Smooth muscle cell (in vitro differentiated cells): Measurements from ENCODE around the gene MAP7D1. TPM values are rescaled to one million over a fixed set of nuclear protein-coding genes. Genes with fewer than 3 reads are reported as not detected.

Source experiments
- DNase-seq: peaks from one replicate; lab custom pipeline; 2025; ENCODE audit not compliant: unreplicated experiment; lab: John Stamatoyannopoulos, UW
- H2AFZ ChIP-seq: fragments of 200-600 bp; sonication (generic); 2 replicates; pipeline ENCODE4 v1.6.0; 2016; ENCODE audit warnings: antibody characterized with exemption, low read depth, mild to moderate bottlenecking
- H3F3A ChIP-seq: fragments of 200-600 bp; sonication (generic); 2 replicates; pipeline ENCODE4 v1.6.0; 2017; ENCODE audit warnings: antibody characterized with exemption, low read depth
- H3K27ac ChIP-seq: fragments of 200-600 bp; sonication (generic); 2 replicates; pipeline ENCODE4 v1.5.1; 2016; ENCODE audit warnings: low read depth, mild to moderate bottlenecking
- H3K27me3 ChIP-seq: fragments of 200-600 bp; sonication (generic); 2 replicates; pipeline ENCODE4 v1.6.1; 2016; ENCODE audit warnings: low read depth, mild to moderate bottlenecking
- H3K36me3 ChIP-seq: fragments of 200-600 bp; sonication (generic); 2 replicates; pipeline ENCODE4 v1.5.1; 2016; ENCODE audit warnings: low read depth
- H3K4me1 ChIP-seq: fragments of 200-600 bp; sonication (generic); 2 replicates; pipeline ENCODE4 v1.5.1; 2016; ENCODE audit warnings: low read depth
- H3K4me2 ChIP-seq: fragments of 200-600 bp; sonication (generic); 2 replicates; pipeline ENCODE4 v1.6.0; 2016; ENCODE audit warnings: mild to moderate bottlenecking
- H3K4me3 ChIP-seq: fragments of 200-600 bp; sonication (generic); 2 replicates; pipeline ENCODE4 v1.5.1; 2016; ENCODE audit warnings: mild to moderate bottlenecking
- H3K79me2 ChIP-seq: fragments of 200-600 bp; sonication (generic); 2 replicates; pipeline ENCODE4 v1.6.0; 2016; ENCODE audit warnings: low read depth, mild to moderate bottlenecking
- H3K9ac ChIP-seq: fragments of 200-600 bp; sonication (generic); 2 replicates; pipeline ENCODE4 v1.6.0; 2016; ENCODE audit warnings: low read depth
- H3K9me3 ChIP-seq: fragments of 200-600 bp; sonication (generic); replicated peaks from 2 replicates; pipeline ENCODE4 v1.5.1; 2016; ENCODE audit warnings: low read depth
- H4K20me1 ChIP-seq: fragments of 200-600 bp; sonication (generic); 2 replicates; pipeline ENCODE4 v1.6.0; 2016; ENCODE audit warnings: low read depth
- CTCF ChIP-seq: fragments of 200-600 bp; sonication (generic); IDR thresholded peaks from 2 replicates; pipeline ENCODE4 v1.5.1; 2017; ENCODE audit warnings: borderline replicate concordance, mild to moderate bottlenecking, antibody characterized with exemption; ENCODE audit not compliant: insufficient read depth, poor library complexity, severe bottlenecking
- WGBS: methylation state at CpG from one replicate; pipeline ENCODE4 v1.1.7; 2016; ENCODE audit warnings: low lambda C conversion rate; 5-methylcytosine and 5-hydroxymethylcytosine counted together
- polyA plus RNA-seq: library from polyadenylated mRNA; unstranded; fragments of >200 nt; fragmentation: Nextera tagmentation; extraction: Ambion mirVana; gene quantifications from 2 replicates; pipeline ENCODE4 v1.2.1, GENCODE V29; 2016
- total RNA-seq: library from RNA; depleted of rRNA; stranded (reverse); fragments of >200 nt; gene quantifications from 2 replicates; pipeline ENCODE4 v1.2.3, GENCODE V29; 2014

Gene MAP7D1
- total and polyA plus RNA-seq, 2 experiments from 2014 or later: 109 to 169 TPM

- Histone ChIP-seq H3K4me2 (no peak overlapping the region), H3K4me3 (no peak overlapping the region), H3K9me3 (no peaks in the 10 kb centered on the region), H2AFZ (no peak overlapping the region), H3K79me2 (no peaks in the 10 kb centered on the region), H3K9ac (no peak overlapping the region), H3K27me3 (no peaks in the 10 kb centered on the region), H3K36me3 (no peaks in the 10 kb centered on the region), H3K4me1 (peaks cover 8% of the 10 kb centered on the region), H4K20me1 (no peaks in the 10 kb centered on the region), H3K27ac (no peak overlapping the region), H3F3A (no peaks in the 10 kb centered on the region)
- DNase-seq: no peak
- TF ChIP-seq CTCF: no peak
- WGBS: 80% methylated on average over 13 of the region's 13 CpGs
Observed at GRCh38 chr1:36199934-36200741, 44.2 kb downstream of the MAP7D1 start.

GRCh38 chr1:36203027-36203553 is 47.1 kb downstream of the MAP7D1 start:
- no peaks in the 10 kb centered on the region for H4K20me1 ChIP-seq
- TF ChIP-seq CTCF: no peak
- no peak overlapping the region for H3K9ac ChIP-seq
- no peak overlapping the region for H2AFZ ChIP-seq
- H3K4me3 ChIP-seq: no peak overlapping the region
- no peak for DNase-seq
- H3F3A ChIP-seq: no peaks in the 10 kb centered on the region
- no peaks in the 10 kb centered on the region for H3K79me2 ChIP-seq
- H3K36me3 ChIP-seq: no peaks in the 10 kb centered on the region
- H3K4me2 ChIP-seq: no peak overlapping the region
- peak overlapping the region; percentile 68 for H3K27ac ChIP-seq
- peaks cover 8% of the 10 kb centered on the region for H3K4me1 ChIP-seq
- H3K27me3 ChIP-seq: no peaks in the 10 kb centered on the region
- H3K9me3 ChIP-seq: no peaks in the 10 kb centered on the region
- whole genome bisulfite sequencing: 99% methylated on average over 3 of the region's 3 CpGs

GRCh38 chr1:36203554-36204346 is 47.8 kb downstream of the MAP7D1 start:
- TF ChIP-seq CTCF: no peak
- no peaks in the 10 kb centered on the region for H3K27me3 ChIP-seq
- H4K20me1 ChIP-seq: no peaks in the 10 kb centered on the region
- peak overlapping the region; percentile 68 for H3K27ac ChIP-seq
- H3K36me3 ChIP-seq: no peaks in the 10 kb centered on the region
- H3K9ac ChIP-seq: peak overlapping the region; percentile 8
- peaks cover 8% of the 10 kb centered on the region for H3K4me1 ChIP-seq
- H2AFZ ChIP-seq: no peak overlapping the region
- H3K4me2 ChIP-seq: no peak overlapping the region
- WGBS: 41% methylated on average over 10 of the region's 10 CpGs
- no peaks in the 10 kb centered on the region for H3K79me2 ChIP-seq
- no peak for DNase-seq
- no peak overlapping the region for H3K4me3 ChIP-seq
- no peaks in the 10 kb centered on the region for H3K9me3 ChIP-seq
- H3F3A ChIP-seq: no peaks in the 10 kb centered on the region
